A673 (cell line): ENCODE measurements around the gene ZNF541.

Source experiments
- EZH2 ChIP-seq: fragments of 200-600 bp; sonication (generic); IDR thresholded peaks from 2 replicates; pipeline ENCODE4 v1.6.1; 2017; ENCODE audit warnings: borderline replicate concordance, low read depth, mild to moderate bottlenecking, mixed read lengths, antibody characterized with exemption, low read length; ENCODE audit not compliant: poor library complexity, severe bottlenecking
- TF ChIP-seq, protein P1 (sequence below): fragments of 300-800, 200-600 bp; sonication (generic); conservative IDR thresholded peaks from 2 replicates; pipeline ENCODE4 v1.5.1; 2017; ENCODE audit warnings: low read depth, mild to moderate bottlenecking, antibody characterized with exemption, low read length, moderate library complexity, mixed read lengths

DNA sequence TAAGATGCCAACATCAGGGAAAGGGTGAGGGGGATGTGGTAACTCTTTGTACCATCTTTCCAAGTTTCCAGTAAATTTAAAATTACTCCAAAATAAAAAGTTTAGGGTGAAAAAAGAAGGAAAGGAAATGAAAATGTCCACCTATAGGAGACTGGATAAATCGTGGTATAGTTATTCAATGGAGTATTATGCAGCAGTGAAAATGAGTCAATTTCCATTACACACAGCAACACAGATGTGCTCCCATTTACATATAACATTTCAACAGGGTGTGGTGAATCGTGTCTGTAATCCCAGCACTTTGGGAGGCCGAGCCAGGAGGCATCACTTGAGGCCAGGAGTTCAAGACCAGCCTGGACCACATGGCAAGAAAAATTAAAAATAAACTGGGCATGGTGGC lies 7.4 kb upstream of the ZNF541 start:
- TF ChIP-seq, protein P1, sequence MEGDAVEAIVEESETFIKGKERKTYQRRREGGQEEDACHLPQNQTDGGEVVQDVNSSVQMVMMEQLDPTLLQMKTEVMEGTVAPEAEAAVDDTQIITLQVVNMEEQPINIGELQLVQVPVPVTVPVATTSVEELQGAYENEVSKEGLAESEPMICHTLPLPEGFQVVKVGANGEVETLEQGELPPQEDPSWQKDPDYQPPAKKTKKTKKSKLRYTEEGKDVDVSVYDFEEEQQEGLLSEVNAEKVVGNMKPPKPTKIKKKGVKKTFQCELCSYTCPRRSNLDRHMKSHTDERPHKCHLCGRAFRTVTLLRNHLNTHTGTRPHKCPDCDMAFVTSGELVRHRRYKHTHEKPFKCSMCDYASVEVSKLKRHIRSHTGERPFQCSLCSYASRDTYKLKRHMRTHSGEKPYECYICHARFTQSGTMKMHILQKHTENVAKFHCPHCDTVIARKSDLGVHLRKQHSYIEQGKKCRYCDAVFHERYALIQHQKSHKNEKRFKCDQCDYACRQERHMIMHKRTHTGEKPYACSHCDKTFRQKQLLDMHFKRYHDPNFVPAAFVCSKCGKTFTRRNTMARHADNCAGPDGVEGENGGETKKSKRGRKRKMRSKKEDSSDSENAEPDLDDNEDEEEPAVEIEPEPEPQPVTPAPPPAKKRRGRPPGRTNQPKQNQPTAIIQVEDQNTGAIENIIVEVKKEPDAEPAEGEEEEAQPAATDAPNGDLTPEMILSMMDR = no peak
- TF ChIP-seq EZH2 = no peak
